Measurements from ENCODE around the gene MEIS1. TPM values are rescaled to one million over a fixed set of nuclear protein-coding genes. Genes with fewer than 3 reads are reported as not detected.

Gene MEIS1
- total RNA-seq, 2 experiments from 2014 or later: not detected

DNA sequence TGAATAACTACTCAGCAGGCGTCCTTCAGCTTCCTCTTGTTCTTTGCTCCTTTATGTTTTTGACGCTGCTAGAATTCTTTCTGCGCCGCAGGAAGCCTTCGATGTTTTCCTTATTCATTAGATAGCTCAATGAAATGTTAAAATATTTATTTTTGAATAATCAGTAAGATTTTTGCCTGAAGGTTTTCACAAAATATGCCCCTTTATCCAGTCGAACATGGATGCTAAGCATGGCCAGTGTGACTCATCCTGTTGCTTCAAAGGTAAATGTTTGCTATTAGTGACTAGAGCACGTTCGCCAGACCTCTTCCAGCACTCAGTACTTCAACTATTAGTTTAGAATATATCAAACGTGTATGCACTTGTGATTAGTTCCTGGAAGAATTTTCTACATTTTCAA, 7.6 kb upstream of the MEIS1 start:
- Mint-ChIP-seq H3K9me3 (no peaks in the 10 kb centered on the region), H3K4me3 (no peak overlapping the region)

DNA sequence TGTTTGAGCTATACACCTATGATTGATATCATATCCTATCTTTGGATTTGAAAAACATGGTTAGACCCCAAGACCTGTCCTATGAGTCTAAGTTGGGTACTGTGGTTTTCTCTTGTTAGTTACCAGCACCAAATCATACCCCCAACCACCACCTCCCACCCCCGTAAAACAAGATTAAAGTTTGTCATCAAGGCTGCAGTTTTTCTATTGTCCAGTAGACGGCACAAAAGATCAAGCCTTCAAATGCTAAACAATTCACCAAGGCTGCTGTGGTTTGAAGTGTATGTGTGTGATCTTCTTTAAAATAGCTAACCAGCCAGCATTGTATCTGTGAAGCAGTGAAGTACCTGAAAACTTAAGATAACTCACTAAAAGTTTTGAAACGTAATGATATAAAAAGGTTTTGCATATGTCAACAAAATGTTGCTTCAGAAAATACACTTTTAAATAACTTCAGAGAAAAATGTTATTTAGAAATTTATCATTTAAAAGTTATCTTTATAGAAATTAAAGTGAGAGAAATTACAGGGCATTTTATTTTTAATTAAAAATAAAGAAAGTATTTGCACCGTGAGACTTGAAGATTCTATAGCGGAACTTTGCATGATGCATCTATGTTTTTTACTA, 5.8 kb upstream of the MEIS1 start:
- peaks cover 93% of the 10 kb centered on the region for H3K27me3 Mint-ChIP-seq
- no peaks in the 10 kb centered on the region for H3K36me3 Mint-ChIP-seq
- H3K27ac Mint-ChIP-seq: no peak overlapping the region
- peaks cover 9% of the 10 kb centered on the region for H3K4me1 Mint-ChIP-seq
- H3K9me3 Mint-ChIP-seq: no peaks in the 10 kb centered on the region
- no peak for DNase-seq
- no peak overlapping the region for H3K4me3 Mint-ChIP-seq

More for the DNA sequence above, 7.6 kb upstream of the MEIS1 start:
- Mint-ChIP-seq H3K27me3 (peaks cover 82% of the 10 kb centered on the region), H3K36me3 (no peaks in the 10 kb centered on the region), H3K27ac (no peak overlapping the region), H3K4me1 (peaks cover 3% of the 10 kb centered on the region)
- no peak for DNase-seq

DNA sequence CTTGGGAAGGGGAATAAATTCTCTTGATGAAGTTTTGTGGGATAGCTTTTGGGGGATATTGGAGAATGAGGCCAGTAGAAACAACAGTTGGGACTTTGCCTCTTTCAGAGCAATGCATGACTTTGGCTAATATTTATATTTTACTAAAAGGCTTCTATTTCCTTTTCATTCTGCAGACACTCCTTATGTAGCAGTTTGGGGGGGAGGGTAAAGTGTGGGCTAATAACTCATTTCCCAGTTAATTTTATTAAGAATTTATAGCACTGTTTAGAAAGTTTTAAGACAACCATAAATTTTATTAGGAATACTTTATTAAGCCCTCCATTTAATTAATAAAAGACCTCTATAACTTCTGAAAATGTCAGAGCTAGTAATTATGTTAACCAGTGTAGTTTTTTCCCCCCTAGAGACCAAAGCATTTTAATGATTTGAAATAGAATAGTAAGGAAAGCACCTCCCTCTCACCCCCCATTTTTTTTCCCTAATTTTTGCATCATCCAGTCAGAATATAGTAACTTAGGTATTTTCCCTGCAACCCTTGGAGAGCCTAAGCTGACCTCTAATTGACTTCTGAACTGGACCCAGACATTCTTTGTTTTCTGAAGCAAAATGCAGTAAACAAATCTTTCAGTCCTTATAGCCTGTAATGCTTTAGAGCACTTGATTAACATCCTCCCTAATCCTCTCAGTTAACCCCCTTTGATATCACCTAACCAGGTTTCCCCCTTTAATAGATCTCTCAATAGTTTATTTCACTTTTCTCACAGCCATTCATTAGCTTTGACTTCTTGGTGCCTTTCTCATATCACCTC, 5.0 kb upstream of the MEIS1 start:
- H3K36me3 Mint-ChIP-seq: peaks cover 4% of the 10 kb centered on the region
- no peak overlapping the region for H3K4me3 Mint-ChIP-seq
- peaks cover 94% of the 10 kb centered on the region for H3K27me3 Mint-ChIP-seq
- DNase-seq: no peak
- H3K9me3 Mint-ChIP-seq: no peaks in the 10 kb centered on the region
- H3K4me1 Mint-ChIP-seq: peaks cover 14% of the 10 kb centered on the region
- no peak overlapping the region for H3K27ac Mint-ChIP-seq

DNA sequence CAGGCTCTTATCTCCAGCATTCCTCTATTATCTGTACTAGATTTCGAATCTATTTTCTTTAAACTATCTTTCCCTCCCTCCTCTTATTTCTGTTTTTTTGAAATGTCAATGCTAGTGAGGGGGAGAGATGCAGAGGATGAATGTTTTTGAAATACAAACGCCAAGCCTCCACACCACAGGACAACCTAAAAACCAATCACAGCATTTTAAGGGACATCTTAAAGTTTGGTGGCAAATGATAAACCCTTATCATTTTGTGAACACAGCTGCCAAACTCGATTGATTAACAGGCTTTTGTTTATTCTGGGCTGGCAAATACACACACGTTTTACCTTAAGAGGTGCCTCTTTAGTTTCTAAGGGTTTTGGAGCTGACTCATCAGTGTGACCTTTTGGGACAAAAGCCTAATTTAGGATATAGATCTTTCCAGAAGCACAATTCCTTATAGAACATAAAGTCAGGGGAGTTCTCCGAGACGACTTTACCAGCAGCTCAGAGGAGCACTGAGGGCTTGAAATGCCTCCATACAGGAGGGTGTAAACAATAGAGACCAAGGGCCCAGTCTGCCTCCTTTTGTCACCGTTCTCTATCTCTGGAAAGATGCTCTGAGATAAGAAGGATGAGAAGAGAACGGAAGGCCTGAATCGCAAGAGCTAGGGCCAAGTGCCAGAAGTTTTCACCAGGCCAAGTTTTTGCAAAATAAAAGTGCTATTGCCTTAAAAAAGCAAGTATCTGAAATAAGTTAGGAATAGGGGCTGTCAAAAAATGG, 4.2 kb upstream of the MEIS1 start:
- peaks cover 22% of the 10 kb centered on the region for H3K4me1 Mint-ChIP-seq

DNA sequence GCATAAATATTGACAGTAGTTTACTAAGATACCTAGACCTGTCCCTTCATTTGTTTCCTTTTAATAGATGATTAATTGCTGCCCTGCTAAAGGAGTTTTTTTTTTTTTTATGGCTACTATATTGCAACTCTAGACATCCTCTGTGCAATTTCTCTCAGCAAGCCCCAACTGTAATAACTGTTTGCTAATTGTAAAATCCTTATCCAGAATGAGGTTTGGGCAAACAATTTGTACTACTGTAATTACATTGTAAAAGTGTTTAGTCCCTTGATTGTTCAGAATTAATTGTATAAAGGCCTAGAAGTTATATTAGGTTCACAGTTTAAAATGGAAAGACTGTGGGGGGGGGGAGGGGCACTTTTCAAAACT, 3.7 kb upstream of the MEIS1 start:
- Mint-ChIP-seq H3K27me3 (peaks cover 93% of the 10 kb centered on the region), H3K27ac (no peak overlapping the region), H3K4me1 (peaks cover 23% of the 10 kb centered on the region), H3K4me3 (no peak overlapping the region), H3K36me3 (peaks cover 4% of the 10 kb centered on the region), H3K9me3 (no peaks in the 10 kb centered on the region)
- no peak for DNase-seq

More for the DNA sequence above, 4.2 kb upstream of the MEIS1 start:
- no peaks in the 10 kb centered on the region for H3K9me3 Mint-ChIP-seq
- H3K36me3 Mint-ChIP-seq: peaks cover 4% of the 10 kb centered on the region
- H3K27ac Mint-ChIP-seq: no peak overlapping the region
- no peak overlapping the region for H3K4me3 Mint-ChIP-seq
- DNase-seq: no peak
- peaks cover 94% of the 10 kb centered on the region for H3K27me3 Mint-ChIP-seq

DNA sequence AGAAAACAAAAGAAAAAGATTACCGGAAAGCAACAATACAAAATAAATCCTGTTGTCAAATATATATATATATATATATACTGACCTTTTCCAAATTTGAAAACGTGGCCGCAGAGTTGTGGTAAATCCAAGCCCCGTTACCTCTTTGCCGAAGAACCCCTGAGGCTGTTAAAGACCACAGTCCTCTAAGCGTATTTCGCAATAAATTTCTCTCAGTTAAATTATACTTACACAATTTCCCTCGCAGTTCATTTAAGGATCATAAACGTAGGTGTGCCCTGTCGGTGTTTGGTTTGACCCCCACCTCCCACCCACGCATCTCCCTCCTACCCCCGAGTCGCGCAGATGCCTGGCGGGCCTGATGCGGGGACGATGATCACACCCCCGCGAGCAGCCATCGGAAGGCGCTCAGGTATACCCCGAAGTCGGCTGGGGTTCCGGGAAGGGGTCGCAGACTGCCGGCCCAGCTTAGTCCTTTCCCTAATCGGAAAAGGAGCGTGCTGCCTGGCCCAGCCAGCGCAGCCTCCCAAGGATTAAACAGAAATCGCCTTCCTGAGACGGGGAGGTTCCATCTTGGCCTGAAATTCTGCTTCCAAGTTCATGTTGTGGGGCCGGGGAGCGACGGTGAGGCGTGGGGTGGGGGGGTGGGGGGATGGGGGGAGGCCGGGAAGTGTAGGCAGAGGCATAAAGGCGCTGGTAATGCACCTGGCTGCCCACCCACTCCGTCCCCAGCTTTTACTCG, 2.9 kb upstream of the MEIS1 start:
- H3K4me1 Mint-ChIP-seq: peaks cover 25% of the 10 kb centered on the region
- DNase-seq: no peak
- peaks cover 4% of the 10 kb centered on the region for H3K36me3 Mint-ChIP-seq
- no peak overlapping the region for H3K4me3 Mint-ChIP-seq
- H3K27me3 Mint-ChIP-seq: peaks cover 93% of the 10 kb centered on the region
- H3K27ac Mint-ChIP-seq: no peak overlapping the region
- no peaks in the 10 kb centered on the region for H3K9me3 Mint-ChIP-seq

DNA sequence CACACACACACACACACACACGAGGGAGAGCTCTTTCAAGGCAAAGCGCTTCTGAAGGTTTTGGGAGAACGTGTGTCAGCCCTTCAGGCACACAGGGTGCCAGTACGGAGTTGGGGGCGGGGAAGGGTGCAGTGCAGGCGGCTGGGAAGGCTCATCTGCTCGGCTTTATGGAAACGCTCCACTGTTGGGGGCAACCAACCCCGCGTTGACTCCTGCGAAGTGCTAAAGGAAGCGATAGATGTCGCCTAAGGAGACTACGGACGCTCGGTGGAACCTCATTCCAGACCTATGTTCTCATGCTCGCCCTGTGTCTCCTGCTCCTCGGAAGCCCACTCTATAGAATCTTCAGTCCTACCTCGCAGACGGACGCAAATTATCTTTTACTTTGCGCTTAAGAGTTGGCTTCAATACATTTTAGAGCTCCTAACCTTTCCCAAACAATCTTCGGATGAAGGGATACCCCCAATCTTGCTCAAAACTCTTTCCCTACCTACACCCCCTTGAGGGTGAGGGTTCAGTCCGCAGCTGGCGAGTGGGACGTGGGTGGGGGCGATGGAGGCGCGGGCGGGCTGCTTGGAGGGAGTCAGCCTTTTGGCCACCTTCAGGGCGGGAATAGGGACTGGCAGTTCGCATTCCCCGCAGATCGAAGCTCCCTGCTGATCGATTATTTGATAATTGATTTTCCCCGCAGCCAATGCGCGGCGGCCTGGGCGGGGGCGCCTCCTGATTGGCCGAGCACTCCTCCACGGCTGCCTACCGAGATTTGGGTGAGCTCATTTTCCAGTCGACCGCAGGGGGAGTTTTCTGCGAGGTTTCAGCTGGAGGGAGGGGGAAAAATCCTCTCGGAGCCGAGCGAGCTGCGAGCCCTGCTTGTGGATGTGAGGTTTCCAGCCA, 1.9 kb upstream of the MEIS1 start:
- peaks cover 27% of the 10 kb centered on the region for H3K4me1 Mint-ChIP-seq
- peaks cover 93% of the 10 kb centered on the region for H3K27me3 Mint-ChIP-seq
- peaks cover 4% of the 10 kb centered on the region for H3K36me3 Mint-ChIP-seq
- peak overlapping the region; percentile 68 for H3K4me3 Mint-ChIP-seq
- no peak overlapping the region for H3K27ac Mint-ChIP-seq
- H3K9me3 Mint-ChIP-seq: no peaks in the 10 kb centered on the region
- DNase-seq: peak; percentile 29

DNA sequence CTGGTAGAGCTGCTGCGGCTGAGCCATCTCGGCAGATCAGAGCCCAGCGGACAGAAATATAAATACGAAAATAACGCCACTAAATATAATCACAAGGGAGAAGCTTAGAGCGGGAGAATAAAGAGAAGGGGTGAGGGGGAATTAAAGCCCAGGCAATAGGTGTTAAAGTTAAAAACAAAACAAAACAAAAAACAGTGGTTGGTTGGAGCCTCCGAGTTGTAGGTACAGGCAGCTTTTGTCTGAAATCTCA, 1.3 kb upstream of the MEIS1 start:
- H3K4me1 Mint-ChIP-seq: peaks cover 27% of the 10 kb centered on the region
- H3K9me3 Mint-ChIP-seq: no peaks in the 10 kb centered on the region
- DNase-seq: no peak
- H3K27me3 Mint-ChIP-seq: peaks cover 94% of the 10 kb centered on the region
- no peak overlapping the region for H3K27ac Mint-ChIP-seq
- H3K4me3 Mint-ChIP-seq: peak overlapping the region; percentile 68
- peaks cover 4% of the 10 kb centered on the region for H3K36me3 Mint-ChIP-seq

DNA sequence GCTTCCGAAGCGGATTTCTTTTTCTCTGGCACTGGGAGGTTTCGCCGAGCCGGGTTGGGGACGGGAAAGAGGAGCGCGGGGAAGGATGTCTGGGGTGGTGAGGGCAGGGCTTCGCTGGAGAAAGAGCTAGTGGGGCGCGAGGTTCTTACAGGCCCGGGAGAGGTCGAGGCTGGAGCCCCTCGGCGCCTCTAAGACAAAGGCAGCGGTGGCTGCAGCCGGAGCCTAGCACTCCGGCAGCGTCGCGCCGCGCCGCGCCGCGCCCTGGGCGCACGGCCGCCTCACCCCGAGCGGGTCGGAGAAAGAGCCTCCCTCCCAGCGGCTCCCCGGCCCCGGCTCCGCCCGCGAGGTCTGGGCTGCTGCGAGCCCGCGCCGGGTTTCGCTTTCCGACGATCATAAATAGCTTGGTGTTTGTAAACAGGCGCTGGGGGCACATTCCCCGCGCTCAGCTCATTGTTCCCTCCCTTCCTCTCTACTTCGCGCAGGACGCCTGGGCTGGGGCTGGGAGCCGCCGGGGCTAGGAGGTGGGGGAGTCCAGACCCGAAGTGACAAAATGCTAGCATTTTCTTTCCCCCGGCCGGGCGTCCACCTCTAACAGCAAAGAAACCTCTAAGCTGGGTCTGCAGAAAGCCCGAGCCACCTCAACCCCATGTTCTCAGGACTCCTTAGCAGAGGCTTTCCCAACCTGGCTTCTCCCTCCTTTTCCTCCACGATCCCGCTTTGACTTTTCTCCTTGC, 813 bp upstream of the MEIS1 start:
- no peak overlapping the region for H3K27ac Mint-ChIP-seq
- H3K4me1 Mint-ChIP-seq: peaks cover 27% of the 10 kb centered on the region
- DNase-seq: peak; percentile 25

DNA sequence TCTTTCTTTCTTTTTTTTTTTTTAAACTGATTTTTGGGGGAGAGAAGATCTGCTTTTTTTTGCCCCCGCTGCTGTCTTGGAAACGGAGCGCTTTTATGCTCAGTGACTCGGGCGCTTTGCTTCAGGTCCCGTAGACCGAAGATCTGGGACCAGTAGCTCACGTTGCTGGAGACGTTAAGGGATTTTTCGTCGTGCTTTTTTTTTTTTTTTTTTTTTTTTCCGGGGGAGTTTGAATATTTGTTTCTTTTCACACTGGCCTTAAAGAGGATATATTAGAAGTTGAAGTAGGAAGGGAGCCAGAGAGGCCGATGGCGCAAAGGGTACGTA, 587 bp downstream of the MEIS1 start:
- Mint-ChIP-seq H3K4me3 (peak overlapping the region; percentile 67), H3K4me1 (peaks cover 36% of the 10 kb centered on the region), H3K27ac (no peak overlapping the region), H3K9me3 (no peaks in the 10 kb centered on the region), H3K36me3 (peaks cover 4% of the 10 kb centered on the region), H3K27me3 (peaks cover 98% of the 10 kb centered on the region)
- DNase-seq: no peak

More for the DNA sequence above, 813 bp upstream of the MEIS1 start:
- peak overlapping the region; percentile 68 for H3K4me3 Mint-ChIP-seq
- no peaks in the 10 kb centered on the region for H3K9me3 Mint-ChIP-seq
- peaks cover 4% of the 10 kb centered on the region for H3K36me3 Mint-ChIP-seq
- peaks cover 95% of the 10 kb centered on the region for H3K27me3 Mint-ChIP-seq

DNA sequence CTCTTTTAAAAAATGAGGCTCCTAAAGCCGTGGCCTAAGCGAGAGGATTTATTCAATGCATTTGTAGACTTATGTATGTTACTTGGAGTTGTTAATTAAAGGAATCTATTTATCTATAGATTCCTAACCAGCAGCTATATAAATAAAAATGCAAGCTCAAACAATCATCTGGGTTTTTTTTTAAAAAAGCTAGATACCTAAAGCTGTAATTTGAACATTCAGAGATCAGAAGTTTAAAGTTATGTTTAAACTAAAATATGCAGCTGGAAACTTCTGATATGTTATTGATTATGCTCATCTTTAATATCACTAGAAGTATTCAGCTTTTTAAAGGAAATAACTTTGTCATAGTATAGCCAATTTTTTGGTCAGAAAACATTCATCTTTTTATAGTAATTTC, 1.0 kb downstream of the MEIS1 start:
- no peak for DNase-seq
- H3K4me1 Mint-ChIP-seq: peaks cover 36% of the 10 kb centered on the region
- peaks cover 4% of the 10 kb centered on the region for H3K36me3 Mint-ChIP-seq
- H3K9me3 Mint-ChIP-seq: no peaks in the 10 kb centered on the region
- no peak overlapping the region for H3K4me3 Mint-ChIP-seq
- H3K27me3 Mint-ChIP-seq: peaks cover 99% of the 10 kb centered on the region
- H3K27ac Mint-ChIP-seq: no peak overlapping the region

DNA sequence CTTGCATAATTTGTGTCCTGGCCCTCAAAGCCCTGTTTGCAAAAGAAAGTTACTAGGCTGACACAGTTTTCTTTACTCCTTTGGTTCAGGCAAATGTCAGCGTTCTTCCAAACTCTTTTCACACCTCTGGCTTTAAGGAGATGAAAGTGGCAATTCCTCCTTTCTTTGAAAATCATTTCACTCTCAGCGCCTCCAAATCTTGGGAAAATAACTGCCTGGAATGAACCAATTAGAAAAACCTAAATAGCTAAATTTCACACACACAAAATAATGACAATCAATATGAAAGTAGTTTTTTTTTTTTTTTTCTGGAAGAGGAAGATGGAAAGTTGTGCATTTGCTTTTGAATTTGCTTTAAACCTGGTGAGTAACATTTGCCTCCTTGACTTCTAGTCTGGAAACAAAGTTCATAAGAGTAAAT, 1.7 kb downstream of the MEIS1 start:
- no peaks in the 10 kb centered on the region for H3K9me3 Mint-ChIP-seq
- DNase-seq: no peak
- peaks cover 99% of the 10 kb centered on the region for H3K27me3 Mint-ChIP-seq
- no peak overlapping the region for H3K4me3 Mint-ChIP-seq
- H3K27ac Mint-ChIP-seq: no peak overlapping the region
- peaks cover 36% of the 10 kb centered on the region for H3K4me1 Mint-ChIP-seq
- peaks cover 4% of the 10 kb centered on the region for H3K36me3 Mint-ChIP-seq

DNA sequence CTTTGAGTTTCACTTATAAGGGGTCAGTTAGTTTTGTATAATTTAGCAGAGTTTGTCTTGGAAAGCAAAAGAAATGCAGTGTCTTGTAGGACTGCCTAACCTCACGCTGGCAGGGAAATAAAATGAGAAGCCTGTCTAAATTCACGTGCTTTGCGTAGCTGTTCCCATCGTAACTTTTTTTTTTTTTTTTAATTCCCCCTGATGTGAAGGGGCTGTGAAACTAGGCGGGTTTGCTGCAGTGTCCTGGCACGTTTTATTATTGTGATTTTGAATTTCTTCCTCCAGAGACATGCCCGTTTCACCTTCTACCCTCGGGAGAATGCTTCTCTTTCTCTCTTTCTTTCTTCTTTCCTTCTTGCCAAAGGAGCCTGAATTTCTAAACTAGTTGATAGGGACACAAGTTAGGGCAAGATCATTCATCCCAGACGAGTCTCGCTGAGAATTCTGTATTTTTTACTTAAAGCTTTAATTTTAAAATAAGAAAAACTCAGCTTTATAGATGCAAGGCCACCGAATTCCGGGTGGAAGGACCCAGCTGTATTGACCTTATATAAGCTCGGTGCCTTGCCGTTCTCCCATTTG, 2.3 kb downstream of the MEIS1 start:
- Mint-ChIP-seq H3K27ac (no peak overlapping the region), H3K9me3 (no peaks in the 10 kb centered on the region), H3K36me3 (peaks cover 4% of the 10 kb centered on the region), H3K4me3 (no peak overlapping the region), H3K4me1 (peaks cover 33% of the 10 kb centered on the region), H3K27me3 (peaks cover 96% of the 10 kb centered on the region)
- no peak for DNase-seq
